Esophagus muscularis mucosa (tissue), 4 donors: ENCODE results near the gene IAPP.

Experiments used
- CTCF ChIP-seq, 3 experiments: fragments of 200-600 bp in 2 of 3; fragments of 450-650 bp in 1 of 3; sonication (generic) in 2 of 3; IDR thresholded peaks; one replicate each; pipeline ENCODE4 v1.5.1; 2017 to 2019; ENCODE audit warnings: antibody characterized with exemption in 3 of 3, mild to moderate bottlenecking in 2 of 3, moderate library complexity in 1 of 3
- EP300 ChIP-seq: sonication (generic); formaldehyde crosslinking; IDR thresholded peaks from one replicate; pipeline ENCODE4 v1.6.1; 2017; ENCODE audit warnings: antibody characterized with exemption
- POLR2A ChIP-seq: fragments of 450-650 bp; IDR thresholded peaks from one replicate; pipeline ENCODE4 v1.6.1; 2017; ENCODE audit warnings: antibody characterized with exemption, moderate library complexity, mild to moderate bottlenecking, low read depth
- POLR2AphosphoS5 ChIP-seq, 2 donors: sonication (generic); formaldehyde crosslinking; IDR thresholded peaks; one replicate each; pipeline ENCODE4 v1.6.1; 2017; ENCODE audit warnings: antibody characterized with exemption in 2 of 2

GRCh38 chr12:21341769-21342168 is 30.9 kb upstream of the IAPP start:
- no peak for TF ChIP-seq CTCF (IDR thresholded peaks at IDR 0.05)
- no peak for TF ChIP-seq POLR2AphosphoS5 (IDR thresholded peaks at IDR 0.05)
- TF ChIP-seq POLR2A = no peak
- no peak for TF ChIP-seq EP300
